Stromal cell of bone marrow (primary cell): Measurements from ENCODE around the gene SASH1.

ENCODE experiments used
- DNase-seq: peaks from one replicate; pipeline ENCODE4 v3.0.0-alpha.2; 2012; ENCODE audit warnings: low read depth

SASH1 gene

DNA sequence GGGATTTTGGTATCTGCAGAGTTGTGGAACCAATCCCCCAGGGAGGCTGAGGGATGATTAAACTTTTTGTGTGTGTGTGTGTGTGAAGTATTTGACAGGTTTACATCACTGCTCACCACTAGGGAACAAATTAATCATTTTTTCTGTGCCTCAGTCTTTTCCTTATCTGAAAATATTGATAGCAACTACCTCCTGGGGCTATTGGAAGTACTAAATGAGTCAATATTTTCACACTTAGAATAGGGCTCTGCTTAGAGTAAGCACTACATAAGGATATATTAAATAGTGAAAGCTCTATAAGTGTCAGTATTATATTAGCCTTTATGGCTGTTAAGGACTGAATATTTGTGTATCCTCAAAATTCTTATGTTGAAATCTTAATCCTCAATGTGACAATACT, 249.0 kb downstream of the SASH1 start:
- no peak for DNase-seq

DNA sequence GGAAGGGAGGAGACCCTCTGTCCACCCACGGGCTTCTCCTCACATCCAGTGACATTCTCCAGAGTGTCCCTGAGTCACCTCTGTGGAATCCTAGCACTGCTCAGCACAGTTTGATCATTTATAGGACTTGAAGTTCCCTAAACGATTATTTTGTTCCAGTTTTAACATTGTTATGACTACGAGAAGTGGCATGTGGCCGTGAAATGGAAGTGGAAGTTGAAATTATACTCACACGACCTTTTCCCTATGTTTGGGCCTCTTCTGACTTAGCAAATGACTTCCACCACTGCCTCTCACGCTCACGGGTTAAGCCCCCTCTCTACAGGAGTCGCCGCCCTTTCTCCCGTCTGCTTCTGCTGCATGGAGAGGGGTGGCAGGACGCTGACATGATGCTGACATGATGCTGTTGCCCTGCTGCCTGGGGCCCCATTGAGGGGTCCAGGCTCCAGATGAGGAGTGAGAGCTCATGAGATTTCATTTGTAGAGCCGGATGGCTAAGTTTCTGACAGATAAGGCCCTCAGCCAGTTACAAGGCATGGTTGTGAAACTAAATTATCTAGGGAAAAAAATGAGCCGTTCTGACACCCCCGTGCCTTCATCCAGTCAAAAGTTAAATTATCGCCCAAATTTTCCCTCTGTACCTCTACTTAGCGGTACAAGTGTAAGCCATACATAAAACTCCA, 250.6 kb downstream of the SASH1 start:
- no peak for DNase-seq

DNA sequence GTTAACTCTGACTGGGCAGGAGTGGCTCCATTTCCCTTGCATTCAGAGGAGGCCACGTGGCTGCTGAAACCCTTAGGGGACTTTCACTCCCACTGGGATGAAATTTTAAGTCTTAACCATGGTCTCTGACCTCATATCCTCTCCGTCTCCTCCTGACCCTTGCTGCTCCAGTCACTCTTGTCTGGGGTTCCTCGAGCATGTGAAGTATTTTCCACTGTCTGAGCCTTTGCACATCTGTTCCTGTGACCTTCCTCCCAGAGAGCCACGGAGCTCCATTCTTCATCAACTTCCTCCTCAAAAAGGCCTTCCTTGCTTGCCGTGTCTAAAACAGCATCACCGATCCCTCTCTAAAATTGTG, 251.2 kb downstream of the SASH1 start:
- DNase-seq: no peak

DNA sequence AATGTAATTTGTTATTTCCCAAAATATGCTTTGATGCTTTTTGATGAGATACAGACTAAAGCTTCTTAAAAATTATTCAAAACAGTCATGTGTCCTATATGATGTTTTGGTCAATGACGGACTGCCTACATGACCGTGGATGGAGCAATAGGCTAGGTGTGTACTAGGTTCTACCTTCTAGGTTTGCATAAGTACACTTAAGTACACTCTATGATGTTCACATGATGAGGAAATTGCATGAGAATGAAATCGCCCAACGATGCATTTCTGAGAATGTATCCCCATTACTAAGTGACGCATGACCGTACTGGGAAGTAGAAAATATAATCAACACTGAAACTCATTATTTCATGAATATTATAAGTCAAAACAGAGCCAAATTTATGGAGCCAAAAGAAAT, 252.9 kb downstream of the SASH1 start:
- no peak for DNase-seq

DNA sequence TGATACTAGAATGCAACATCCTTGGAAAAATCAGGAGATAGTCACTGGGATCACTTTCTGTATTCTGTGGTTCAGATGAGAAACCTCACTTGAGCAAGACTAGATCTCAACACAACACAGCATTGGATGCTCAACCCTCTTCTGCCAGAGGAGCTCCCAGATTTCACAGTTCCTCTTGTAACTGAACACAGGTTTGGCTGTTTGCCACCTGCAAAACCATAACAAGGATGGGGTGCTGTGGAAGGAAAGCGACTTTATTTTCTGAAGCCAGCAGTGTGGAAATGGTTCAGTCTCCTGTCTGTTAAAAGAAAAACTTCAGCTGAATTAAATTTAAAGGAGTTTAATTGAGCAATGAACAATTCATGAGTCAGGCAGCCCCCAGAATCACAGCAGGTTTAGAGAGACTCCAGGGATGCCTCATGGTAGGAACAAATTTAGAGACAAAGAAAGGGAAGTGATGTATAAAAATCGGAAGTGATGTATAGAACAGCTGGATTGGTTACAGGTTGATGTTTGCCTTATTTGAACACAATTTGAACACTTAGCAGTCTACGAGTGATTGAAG, 254.3 kb downstream of the SASH1 start:
- no peak for DNase-seq

DNA sequence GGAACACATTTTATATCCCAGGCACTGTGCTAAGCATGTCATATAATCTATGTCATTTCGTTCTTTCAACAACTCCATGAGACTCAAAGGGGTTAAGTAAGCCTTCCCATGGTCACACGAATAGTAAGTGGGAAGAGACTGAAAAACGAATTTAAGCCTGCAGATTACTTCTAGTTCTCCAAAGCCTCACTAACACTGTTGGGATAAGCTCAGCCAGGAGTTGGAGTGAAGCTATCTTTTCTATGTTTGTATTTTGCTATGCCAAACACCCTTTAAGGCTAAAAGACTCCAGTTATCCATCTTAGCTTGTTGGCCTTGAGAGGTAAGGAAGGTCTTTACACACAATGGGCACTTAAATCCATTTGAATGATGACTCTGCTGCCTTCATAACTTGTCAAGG, 256.1 kb downstream of the SASH1 start:
- DNase-seq: no peak

DNA sequence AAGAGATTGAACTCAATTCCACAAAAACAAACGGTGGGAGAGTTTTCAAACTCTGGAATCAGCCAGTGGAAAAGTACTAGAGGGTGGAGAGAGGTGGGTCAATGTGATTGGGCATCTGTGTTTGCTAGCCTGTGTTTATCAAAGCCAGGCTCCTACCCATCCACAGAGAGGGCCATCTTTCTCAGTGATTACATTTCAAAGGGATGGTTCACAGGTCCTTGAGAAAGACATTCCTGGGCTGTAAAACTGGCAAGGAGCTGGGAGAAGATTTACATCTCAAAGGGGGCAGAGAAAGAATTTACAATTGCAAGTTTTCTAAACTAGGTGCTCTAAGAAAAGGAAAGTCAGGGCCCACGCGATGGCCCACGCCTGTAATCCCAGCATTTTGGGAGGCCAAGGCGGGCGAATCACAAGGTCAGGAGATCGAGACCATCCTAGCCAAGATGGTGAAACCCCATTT, 257.4 kb downstream of the SASH1 start:
- DNase-seq: no peak
